ENCODE data around the gene PLAU. TPM values are rescaled to one million over a fixed set of nuclear protein-coding genes. Genes with fewer than 3 reads are reported as not detected.

PLAU gene
- total and polyA plus RNA-seq, 2 donors (not counting 3 experiments of a cell fraction or from before 2014, with no cell fraction given), result 23.6 to 34.9 TPM

- H3K4me2 ChIP-seq (ENCODE audit: insufficient read depth, low read length), result no peak overlapping the region
- DNase-seq (ENCODE audit: low read depth, low spot score) (peak; percentile 33), FAIRE-seq (peak; percentile 71)
- no peaks in the 10 kb centered on the region for H3K36me3 ChIP-seq (ENCODE audit: control insufficient read depth in 2 of 2, extremely low read depth in 1 of 2, insufficient read depth in 2 of 2, low read length in 2 of 2)
- ChIA-PET CTCF (interaction anchor here (0.6 to 3.4 kb wide), 25 partner anchors 10 to 148 kb away, joined by 3 to 43 read pairs (median 5); partner anchors contain the start of gene VCL), POLR2A (interaction anchor here (0.9 kb wide), 1 partner anchor 9 kb away, joined by 5 read pairs; no protein-coding TSS in a partner anchor)
- no TSS peak for BruUV-seq (replicated peaks)
- no peaks in the 10 kb centered on the region for H3K79me2 ChIP-seq (ENCODE audit: control insufficient read depth, insufficient read depth, low read length)
- H3K9me3 ChIP-seq (replicated peaks; ENCODE audit: control insufficient read depth, insufficient read depth, low read length), result no peaks in the 10 kb centered on the region
- H3K4me1 ChIP-seq (ENCODE audit: control insufficient read depth, extremely low read depth, insufficient read depth, low read length), result peaks cover 10% of the 10 kb centered on the region
- no peaks in the 10 kb centered on the region for H3K9me1 ChIP-seq (replicated peaks; ENCODE audit: control insufficient read depth, extremely low read depth, insufficient read depth, low read length)
- TF ChIP-seq POLR2A (IDR thresholded peaks at IDR 0.05; ENCODE audit: low read depth, low read length) (no peak), GATA2 (IDR thresholded peaks at IDR 0.05; ENCODE audit: insufficient read depth, insufficient read length, low read depth, low read length) (peak; percentile 42)
- intact Hi-C loops (cut with micrococcal nuclease), result loop anchor here (1.0 to 5.0 kb wide), 4 partner anchors 41 to 124 kb away; partner anchors contain the start of gene VCL
- no peak overlapping the region for H3K9ac ChIP-seq (replicated peaks; ENCODE audit: extremely low read depth, insufficient read depth, low read length)
- peak overlapping the region; percentile 91 for H2AFZ ChIP-seq (ENCODE audit: low read depth, low read length)
- H3K27ac ChIP-seq (ENCODE audit: insufficient read depth, low read depth, low read length), result no peak overlapping the region
- no peaks in the 10 kb centered on the region for H3K27me3 ChIP-seq (ENCODE audit: control insufficient read depth in 2 of 2, insufficient read depth in 2 of 2, low read length in 2 of 2)
- dilution Hi-C loops (cut with MboI; ENCODE audit: extremely low pct_ligation_motif_present, low sequenced_read_pairs), result no loop called here
- no peak overlapping the region for H3K4me3 ChIP-seq (replicated peaks in 1 of 3; ENCODE audit: insufficient read depth in 1 of 3, low read depth in 1 of 3, low read length in 3 of 3)
- no peaks in the 10 kb centered on the region for H4K20me1 ChIP-seq (replicated peaks; ENCODE audit: control insufficient read depth, extremely low read depth, insufficient read depth, low read length)
Observed at GRCh38 chr10:73956476-73957359, 45.8 kb downstream of the PLAU start.

- Histone ChIP-seq H3K4me3 (replicated peaks in 1 of 3; ENCODE audit: insufficient read depth in 1 of 3, low read depth in 1 of 3, low read length in 3 of 3) (no peak overlapping the region), H3K4me1 (ENCODE audit: control insufficient read depth, extremely low read depth, insufficient read depth, low read length) (peaks cover 10% of the 10 kb centered on the region), H3K79me2 (ENCODE audit: control insufficient read depth, insufficient read depth, low read length) (no peaks in the 10 kb centered on the region), H3K27me3 (ENCODE audit: control insufficient read depth in 2 of 2, insufficient read depth in 2 of 2, low read length in 2 of 2) (no peaks in the 10 kb centered on the region), H3K9me3 (replicated peaks; ENCODE audit: control insufficient read depth, insufficient read depth, low read length) (no peaks in the 10 kb centered on the region), H3K9ac (replicated peaks; ENCODE audit: extremely low read depth, insufficient read depth, low read length) (no peak overlapping the region), H3K9me1 (replicated peaks; ENCODE audit: control insufficient read depth, extremely low read depth, insufficient read depth, low read length) (no peaks in the 10 kb centered on the region), H3K27ac (ENCODE audit: insufficient read depth, low read depth, low read length) (no peak overlapping the region), H4K20me1 (replicated peaks; ENCODE audit: control insufficient read depth, extremely low read depth, insufficient read depth, low read length) (no peaks in the 10 kb centered on the region), H3K4me2 (ENCODE audit: insufficient read depth, low read length) (no peak overlapping the region), H2AFZ (ENCODE audit: low read depth, low read length) (no peak overlapping the region), H3K36me3 (ENCODE audit: control insufficient read depth in 2 of 2, extremely low read depth in 1 of 2, insufficient read depth in 2 of 2, low read length in 2 of 2) (no peaks in the 10 kb centered on the region)
- BruUV-seq (replicated peaks), result no TSS peak
- ChIA-PET CTCF (interaction anchor here (1.2 kb wide), 2 partner anchors 72 to 122 kb away, joined by 4 read pairs; no protein-coding TSS in a partner anchor), POLR2A (no interaction called here)
- intact Hi-C loops (cut with micrococcal nuclease) (loop anchor here (5.0 kb wide), 1 partner anchor 38 kb away; the partner anchor contains the start of gene VCL), dilution Hi-C loops (cut with MboI; ENCODE audit: extremely low pct_ligation_motif_present, low sequenced_read_pairs) (no loop called here)
- DNase-seq (ENCODE audit: low read depth, low spot score), result no peak
- no peak for FAIRE-seq
- no peak for TF ChIP-seq FOS (IDR thresholded peaks at IDR 0.05; ENCODE audit: borderline replicate concordance, insufficient read depth, low read length)
- no peak for TF ChIP-seq MAX (IDR thresholded peaks at IDR 0.05; ENCODE audit: insufficient read depth, insufficient read length)
- TF ChIP-seq MYC (IDR thresholded peaks at IDR 0.05; ENCODE audit: low read depth, low read length), result no peak
- no peak for TF ChIP-seq EZH2 (IDR thresholded peaks at IDR 0.05; ENCODE audit: borderline replicate concordance, low read depth, low read length, severe bottlenecking)
- TF ChIP-seq JUN (IDR thresholded peaks at IDR 0.05; ENCODE audit: borderline replicate concordance, insufficient read depth, insufficient read length, low read depth), result no peak
- TF ChIP-seq POLR2AphosphoS5 (IDR thresholded peaks at IDR 0.05; ENCODE audit: insufficient read depth, low read depth, low read length), result no peak
- TF ChIP-seq CTCF (IDR thresholded peaks at IDR 0.05; ENCODE audit: extremely low read depth in 1 of 2, insufficient read depth in 1 of 2, low read depth in 1 of 2, low read length in 2 of 2), result no peak
- no peak for TF ChIP-seq POLR2A (IDR thresholded peaks at IDR 0.05; ENCODE audit: low read depth, low read length)
- no peak for TF ChIP-seq GATA2 (IDR thresholded peaks at IDR 0.05; ENCODE audit: insufficient read depth, insufficient read length, low read depth, low read length)
Observed at GRCh38 chr10:73959484-73960243, 48.7 kb downstream of the PLAU start.
